PC-3 (cell line): ENCODE measurements around the gene RPL32. TPM values are rescaled to one million over a fixed set of nuclear protein-coding genes. Genes with fewer than 3 reads are reported as not detected.

Experiments
- ATAC-seq: fragments of 200-7000 bp; cut with Tn5 transposase; 2 replicates; pipeline ENCODE4 v1.9.1; 2020; ENCODE audit warnings: mild to moderate bottlenecking, moderate library complexity
- BruUV-seq: library from RNA; stranded (reverse); fragments of 400-500 nt; replicated peaks from 2 replicates; lab custom pipeline; 2021; lab: Mats Ljungman, UMichigan
- CTCF ChIA-PET: fragments of 300-600 bp; sonication (Branson Sonifier 250); formaldehyde crosslinking; loops from one replicate; lab custom pipeline; 2022; ENCODE audit warnings: antibody characterized with exemption; lab: Charles Lee
- POLR2A ChIA-PET: fragments of 300-600 bp; sonication (Branson Sonifier 250); formaldehyde crosslinking; loops from one replicate; lab custom pipeline; 2022; ENCODE audit warnings: antibody characterized with exemption; ENCODE audit not compliant: unreplicated experiment; lab: Charles Lee
- DNase-seq: peaks from one replicate; pipeline ENCODE4 v3.0.0-alpha.2; 2015
- H2AFZ ChIP-seq: fragments of 300-600 bp; sonication (generic); 2 replicates; pipeline ENCODE4 v1.6.0; 2016; ENCODE audit warnings: antibody characterized with exemption, low read length
- H3F3A ChIP-seq: fragments of 300-600 bp; sonication (generic); one replicate; pipeline ENCODE4 v1.6.0; 2017; ENCODE audit warnings: antibody characterized with exemption, low read length, control low read depth, mild to moderate bottlenecking; ENCODE audit not compliant: unreplicated experiment
- H3K27ac ChIP-seq: fragments of 300-600 bp; sonication (generic); 2 replicates; pipeline ENCODE4 v1.5.1; 2016; ENCODE audit warnings: mild to moderate bottlenecking, low read length
- H3K27me3 ChIP-seq: fragments of 300-600 bp; sonication (generic); 2 replicates; pipeline ENCODE4 v1.6.1; 2016; ENCODE audit warnings: low read length, mixed read lengths
- H3K36me3 ChIP-seq: fragments of 300-600 bp; sonication (generic); 2 replicates; pipeline ENCODE4 v1.6.1; 2016; ENCODE audit warnings: low read depth, mixed run types, low read length, mixed read lengths
- H3K4me1 ChIP-seq: fragments of 300-600 bp; sonication (generic); 2 replicates; pipeline ENCODE4 v1.5.1; 2016; ENCODE audit warnings: low read length; ENCODE audit not compliant: insufficient read depth
- H3K4me2 ChIP-seq: fragments of 300-600 bp; sonication (generic); 2 replicates; pipeline ENCODE4 v1.6.0; 2016; ENCODE audit warnings: low read length
- H3K4me3 ChIP-seq: fragments of 300-600 bp; sonication (generic); 2 replicates; pipeline ENCODE4 v1.5.1; 2016; ENCODE audit warnings: mild to moderate bottlenecking, low read length, mixed read lengths
- H3K79me2 ChIP-seq: fragments of 300-600 bp; sonication (generic); 2 replicates; pipeline ENCODE4 v1.6.1; 2017; ENCODE audit warnings: low read length, mixed read lengths
- H3K9ac ChIP-seq: fragments of 300-600 bp; sonication (generic); 2 replicates; pipeline ENCODE4 v1.6.0; 2016; ENCODE audit warnings: mild to moderate bottlenecking, low read length
- H3K9me2 ChIP-seq: fragments of 300-600 bp; sonication (generic); replicated peaks from 2 replicates; pipeline ENCODE4 v1.6.1; 2016; ENCODE audit warnings: mixed run types, low read length, mixed read lengths
- H3K9me3 ChIP-seq: fragments of 300-600 bp; sonication (generic); 2 replicates; pipeline ENCODE4 v1.6.1; 2016; ENCODE audit warnings: low read length, mixed read lengths
- H4K20me1 ChIP-seq: fragments of 300-600 bp; sonication (generic); 2 replicates; pipeline ENCODE4 v1.6.1; 2016; ENCODE audit warnings: low read length, mixed read lengths
- EZH2 ChIP-seq: fragments of 300-600 bp; sonication (generic); IDR thresholded peaks from one replicate; pipeline ENCODE4 v1.6.1; 2017; ENCODE audit warnings: antibody characterized with exemption, mild to moderate bottlenecking, low read length; ENCODE audit not compliant: unreplicated experiment
- EZH2phosphoT487 ChIP-seq: fragments of 300-600 bp; sonication (generic); IDR thresholded peaks from 2 replicates; pipeline ENCODE4 v1.6.1; 2018; ENCODE audit warnings: mild to moderate bottlenecking, antibody characterized with exemption, low read length, borderline replicate concordance
- intact Hi-C: fragments of 100-400 bp; cut with micrococcal nuclease; formaldehyde crosslinking; loops from 2 replicates; pipeline ENCODE4 v1.9.0; 2023
- total RNA-seq: library from RNA; depleted of rRNA; stranded (reverse); fragments of >200 nt; gene quantifications from 2 replicates; pipeline ENCODE4 v1.2.3, GENCODE V29; 2014
- TF ChIP-seq, protein P1 (sequence below): fragments of 300-600 bp; sonication (generic); conservative IDR thresholded peaks from 2 replicates; pipeline ENCODE4 v1.5.1; 2017; ENCODE audit warnings: antibody characterized with exemption, low read depth, mild to moderate bottlenecking, low read length

RPL32 gene
- total RNA-seq, 1 experiment from 2014 or later, result 2,663 TPM

DNA sequence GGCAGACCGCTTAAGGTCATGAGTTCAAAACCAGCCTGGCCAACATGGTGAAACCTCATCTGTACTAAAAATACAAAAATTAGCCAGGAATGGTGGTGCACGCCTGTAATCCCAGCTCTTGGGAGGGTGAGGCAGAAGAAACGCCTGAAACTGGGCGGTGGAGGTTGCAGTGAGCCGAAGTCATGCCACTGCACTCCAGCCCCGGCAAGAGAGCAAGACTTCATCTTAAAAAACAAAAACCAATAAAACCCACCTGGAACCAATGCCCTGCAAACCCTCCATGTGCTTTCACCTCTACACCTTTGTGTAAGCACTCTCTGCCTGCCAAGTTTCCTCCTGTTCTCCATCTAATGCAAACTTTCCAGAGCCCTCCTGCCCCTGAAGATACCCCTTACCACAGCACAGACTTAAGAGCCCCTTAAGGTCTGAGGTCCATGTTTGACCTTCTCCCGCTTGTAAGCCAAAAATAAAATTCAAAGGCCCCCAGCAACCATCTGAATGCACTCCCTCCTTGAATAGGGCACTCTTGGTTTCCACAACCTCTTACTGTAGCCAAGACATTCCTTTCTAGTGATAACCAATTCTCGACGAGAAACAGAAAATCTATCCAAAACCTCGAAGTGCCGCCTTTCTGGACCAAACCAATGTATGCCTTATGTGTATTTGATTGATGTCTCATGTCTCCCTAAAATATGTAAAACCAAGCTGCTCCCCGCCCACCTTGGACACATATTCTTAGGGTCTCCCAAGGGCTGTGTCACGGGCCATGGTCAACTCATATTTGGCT is 3.0 kb downstream of the RPL32 start:
- peaks cover 76% of the 10 kb centered on the region for H3K36me3 ChIP-seq
- H3K27me3 ChIP-seq, result no peaks in the 10 kb centered on the region
- peak overlapping the region; percentile 99 for H3K4me3 ChIP-seq
- H3K4me2 ChIP-seq, result peak overlapping the region; percentile 94
- BruUV-seq, result no TSS peak
- DNase-seq, result no peak
- TF ChIP-seq EZH2, result no peak
- TF ChIP-seq, protein P1, sequence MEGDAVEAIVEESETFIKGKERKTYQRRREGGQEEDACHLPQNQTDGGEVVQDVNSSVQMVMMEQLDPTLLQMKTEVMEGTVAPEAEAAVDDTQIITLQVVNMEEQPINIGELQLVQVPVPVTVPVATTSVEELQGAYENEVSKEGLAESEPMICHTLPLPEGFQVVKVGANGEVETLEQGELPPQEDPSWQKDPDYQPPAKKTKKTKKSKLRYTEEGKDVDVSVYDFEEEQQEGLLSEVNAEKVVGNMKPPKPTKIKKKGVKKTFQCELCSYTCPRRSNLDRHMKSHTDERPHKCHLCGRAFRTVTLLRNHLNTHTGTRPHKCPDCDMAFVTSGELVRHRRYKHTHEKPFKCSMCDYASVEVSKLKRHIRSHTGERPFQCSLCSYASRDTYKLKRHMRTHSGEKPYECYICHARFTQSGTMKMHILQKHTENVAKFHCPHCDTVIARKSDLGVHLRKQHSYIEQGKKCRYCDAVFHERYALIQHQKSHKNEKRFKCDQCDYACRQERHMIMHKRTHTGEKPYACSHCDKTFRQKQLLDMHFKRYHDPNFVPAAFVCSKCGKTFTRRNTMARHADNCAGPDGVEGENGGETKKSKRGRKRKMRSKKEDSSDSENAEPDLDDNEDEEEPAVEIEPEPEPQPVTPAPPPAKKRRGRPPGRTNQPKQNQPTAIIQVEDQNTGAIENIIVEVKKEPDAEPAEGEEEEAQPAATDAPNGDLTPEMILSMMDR, result no peak
- TF ChIP-seq EZH2phosphoT487, result no peak
- H4K20me1 ChIP-seq, result peaks cover 63% of the 10 kb centered on the region
- H3K27ac ChIP-seq, result no peak overlapping the region
- intact Hi-C loops, result no loop called here
- CTCF ChIA-PET, result no interaction called here
- peaks cover 13% of the 10 kb centered on the region for H3F3A ChIP-seq
- H3K79me2 ChIP-seq, result peaks cover 62% of the 10 kb centered on the region
- no peaks in the 10 kb centered on the region for H3K9me3 ChIP-seq
- H3K9me2 ChIP-seq, result no peaks in the 10 kb centered on the region
- ATAC-seq, result no peak
- H3K4me1 ChIP-seq, result peaks cover 30% of the 10 kb centered on the region
- H3K9ac ChIP-seq, result no peak overlapping the region
- POLR2A ChIA-PET, result interaction anchor here (0.6 kb wide), 1 partner anchor 15 kb away, joined by 5 read pairs; no protein-coding TSS in a partner anchor
- H2AFZ ChIP-seq, result no peak overlapping the region

- peak overlapping the region; percentile 99 for H3K4me3 ChIP-seq
- peaks cover 34% of the 10 kb centered on the region for H3K4me1 ChIP-seq
- peaks cover 85% of the 10 kb centered on the region for H3K36me3 ChIP-seq
- no peak overlapping the region for H3K9ac ChIP-seq
- no peak overlapping the region for H3K27ac ChIP-seq
- no peaks in the 10 kb centered on the region for H3K9me3 ChIP-seq
- DNase-seq (no peak), ATAC-seq (no peak)
- peak overlapping the region; percentile 94 for H3K4me2 ChIP-seq
- H3F3A ChIP-seq, result peaks cover 18% of the 10 kb centered on the region
- intact Hi-C loops, result no loop called here
- no peaks in the 10 kb centered on the region for H3K27me3 ChIP-seq
- TF ChIP-seq EZH2phosphoT487 (no peak), EZH2 (no peak)
- TF ChIP-seq, protein P1, result no peak
- H3K79me2 ChIP-seq, result peaks cover 62% of the 10 kb centered on the region
- no TSS peak for BruUV-seq
- POLR2A ChIA-PET, result interaction anchor here (0.6 kb wide), 1 partner anchor 14 kb away, joined by 5 read pairs; no protein-coding TSS in a partner anchor
- H3K9me2 ChIP-seq, result no peaks in the 10 kb centered on the region
- peaks cover 63% of the 10 kb centered on the region for H4K20me1 ChIP-seq
- CTCF ChIA-PET, result interaction anchor here (0.7 kb wide), 2 partner anchors 56 to 295 kb away, joined by 3 to 5 read pairs; no protein-coding TSS in a partner anchor
- H2AFZ ChIP-seq, result no peak overlapping the region
Observed at GRCh38 chr3:12837295-12837986, 3.9 kb downstream of the RPL32 start.
